Measurements from ENCODE around the gene HSD17B3.

HSD17B3 gene

DNA sequence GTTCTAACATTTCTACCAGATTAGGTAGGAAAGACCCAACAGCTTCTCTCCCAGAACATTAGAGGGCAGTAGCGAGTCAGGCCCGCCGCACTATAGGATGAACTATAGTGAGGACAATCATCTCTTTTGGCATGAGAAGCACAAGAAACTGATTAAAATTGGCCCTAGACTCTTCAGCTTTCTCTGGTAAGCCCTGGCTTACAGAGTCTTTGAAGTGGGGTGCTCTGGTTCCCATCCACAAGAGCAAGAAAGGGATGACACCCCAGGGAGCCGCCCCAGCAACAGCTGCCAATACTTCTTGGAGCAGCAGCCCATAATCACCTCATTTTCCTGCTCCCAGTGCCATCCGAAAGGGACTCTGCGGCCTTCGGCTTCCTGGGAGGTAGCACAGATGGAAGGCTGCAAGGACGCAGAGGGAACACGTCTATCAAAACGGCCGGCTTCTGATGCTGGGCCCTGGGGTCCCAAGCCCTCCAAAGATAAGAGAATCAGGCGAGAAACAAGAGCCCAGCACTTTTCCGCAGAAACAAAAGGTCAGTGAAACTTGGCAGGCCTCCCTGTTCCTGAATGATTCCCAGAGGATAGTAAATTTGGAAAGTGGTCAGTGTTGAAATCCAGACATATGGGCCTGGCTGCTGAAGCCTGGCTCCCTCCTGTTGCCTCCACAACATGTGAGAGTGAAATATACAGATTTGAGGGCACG is 69.3 kb downstream of the HSD17B3 start:
- H3K27me3 ChIP-seq (ENCODE audit: insufficient read depth, low read length, poor library complexity, severe bottlenecking), result peaks cover 52% of the 10 kb centered on the region
- H3F3A ChIP-seq (ENCODE audit: low read depth), result no peaks in the 10 kb centered on the region

DNA sequence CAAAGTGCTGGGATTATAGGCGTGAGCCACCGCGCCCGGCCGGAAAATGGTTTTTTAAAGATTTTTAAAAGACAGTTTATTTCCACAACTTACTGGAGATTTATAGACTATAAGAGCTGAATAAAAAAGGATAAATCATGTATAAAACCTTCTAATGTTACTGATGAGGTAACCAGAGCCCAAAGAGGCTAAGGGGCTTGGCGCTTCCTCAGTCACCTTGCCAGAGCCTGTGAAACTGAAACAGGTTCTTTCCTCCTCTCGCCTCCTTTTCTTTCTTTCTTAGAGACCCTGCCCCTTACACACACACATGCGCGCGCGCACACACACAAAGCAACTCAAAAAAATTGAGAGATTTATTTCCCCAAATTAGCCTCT is 69.8 kb downstream of the HSD17B3 start:
- Histone ChIP-seq H3F3A (ENCODE audit: low read depth) (no peaks in the 10 kb centered on the region), H3K9me2 (replicated peaks; ENCODE audit: low read depth, low read length) (no peaks in the 10 kb centered on the region), H3K4me3 (ENCODE audit: low read length, poor library complexity, severe bottlenecking) (no peak overlapping the region), H3K9me3 (ENCODE audit: insufficient read depth, low read depth, low read length) (no peaks in the 10 kb centered on the region), H3K79me2 (ENCODE audit: insufficient read depth, low read length) (no peaks in the 10 kb centered on the region), H3K4me1 (ENCODE audit: insufficient read depth, low read length, poor library complexity, severe bottlenecking) (no peaks in the 10 kb centered on the region), H3K36me3 (ENCODE audit: insufficient read depth, low read length) (no peaks in the 10 kb centered on the region), H2AFZ (ENCODE audit: low read length) (no peak overlapping the region), H4K20me1 (ENCODE audit: insufficient read depth, low read length, poor library complexity, severe bottlenecking) (no peaks in the 10 kb centered on the region), H3K4me2 (ENCODE audit: low read depth, low read length, poor library complexity, severe bottlenecking) (no peak overlapping the region), H3K27me3 (ENCODE audit: insufficient read depth, low read length, poor library complexity, severe bottlenecking) (peaks cover 51% of the 10 kb centered on the region), H3K9ac (ENCODE audit: low read depth, low read length, poor library complexity, severe bottlenecking) (no peak overlapping the region)
- TF ChIP-seq, protein P1, sequence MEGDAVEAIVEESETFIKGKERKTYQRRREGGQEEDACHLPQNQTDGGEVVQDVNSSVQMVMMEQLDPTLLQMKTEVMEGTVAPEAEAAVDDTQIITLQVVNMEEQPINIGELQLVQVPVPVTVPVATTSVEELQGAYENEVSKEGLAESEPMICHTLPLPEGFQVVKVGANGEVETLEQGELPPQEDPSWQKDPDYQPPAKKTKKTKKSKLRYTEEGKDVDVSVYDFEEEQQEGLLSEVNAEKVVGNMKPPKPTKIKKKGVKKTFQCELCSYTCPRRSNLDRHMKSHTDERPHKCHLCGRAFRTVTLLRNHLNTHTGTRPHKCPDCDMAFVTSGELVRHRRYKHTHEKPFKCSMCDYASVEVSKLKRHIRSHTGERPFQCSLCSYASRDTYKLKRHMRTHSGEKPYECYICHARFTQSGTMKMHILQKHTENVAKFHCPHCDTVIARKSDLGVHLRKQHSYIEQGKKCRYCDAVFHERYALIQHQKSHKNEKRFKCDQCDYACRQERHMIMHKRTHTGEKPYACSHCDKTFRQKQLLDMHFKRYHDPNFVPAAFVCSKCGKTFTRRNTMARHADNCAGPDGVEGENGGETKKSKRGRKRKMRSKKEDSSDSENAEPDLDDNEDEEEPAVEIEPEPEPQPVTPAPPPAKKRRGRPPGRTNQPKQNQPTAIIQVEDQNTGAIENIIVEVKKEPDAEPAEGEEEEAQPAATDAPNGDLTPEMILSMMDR (conservative IDR thresholded peaks at IDR 0.05; ENCODE audit: low read length), result no peak

More for the DNA sequence above, 69.3 kb downstream of the HSD17B3 start:
- Histone ChIP-seq H4K20me1 (ENCODE audit: insufficient read depth, low read length, poor library complexity, severe bottlenecking) (no peaks in the 10 kb centered on the region), H3K9me2 (replicated peaks; ENCODE audit: low read depth, low read length) (no peaks in the 10 kb centered on the region), H2AFZ (ENCODE audit: low read length) (no peak overlapping the region), H3K36me3 (ENCODE audit: insufficient read depth, low read length) (no peaks in the 10 kb centered on the region), H3K4me1 (ENCODE audit: insufficient read depth, low read length, poor library complexity, severe bottlenecking) (no peaks in the 10 kb centered on the region), H3K4me3 (ENCODE audit: low read length, poor library complexity, severe bottlenecking) (no peak overlapping the region), H3K4me2 (ENCODE audit: low read depth, low read length, poor library complexity, severe bottlenecking) (no peak overlapping the region), H3K9me3 (ENCODE audit: insufficient read depth, low read depth, low read length) (no peaks in the 10 kb centered on the region), H3K79me2 (ENCODE audit: insufficient read depth, low read length) (no peaks in the 10 kb centered on the region), H3K9ac (ENCODE audit: low read depth, low read length, poor library complexity, severe bottlenecking) (no peak overlapping the region)
- TF ChIP-seq, protein P1 (conservative IDR thresholded peaks at IDR 0.05; ENCODE audit: low read length), result peak; percentile 95
- no peak for TF ChIP-seq EZH2phosphoT487 (IDR thresholded peaks at IDR 0.05; ENCODE audit: borderline replicate concordance)

DNA sequence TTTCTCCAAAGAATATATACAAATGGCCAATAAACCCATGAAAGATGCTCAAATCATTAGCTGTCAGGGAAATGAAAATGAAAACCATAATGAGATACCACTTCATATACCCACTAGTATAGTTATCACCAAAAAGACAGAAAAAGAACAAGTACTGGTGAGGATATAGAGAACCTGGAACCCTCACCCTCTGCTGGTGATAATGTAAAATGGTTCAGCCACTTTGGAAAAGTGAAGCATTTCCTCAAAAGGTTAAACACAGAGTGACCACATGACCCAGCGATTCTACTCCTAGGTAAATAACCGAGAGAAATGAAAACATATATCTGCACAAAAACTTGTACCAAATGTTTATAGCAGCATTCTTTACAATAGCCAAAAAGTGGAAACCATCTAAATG is 72.0 kb downstream of the HSD17B3 start:
- Histone ChIP-seq H3K79me2 (ENCODE audit: insufficient read depth, low read length) (no peaks in the 10 kb centered on the region), H3K9ac (ENCODE audit: low read depth, low read length, poor library complexity, severe bottlenecking) (no peak overlapping the region), H3K27me3 (ENCODE audit: insufficient read depth, low read length, poor library complexity, severe bottlenecking) (peaks cover 30% of the 10 kb centered on the region), H3F3A (ENCODE audit: low read depth) (no peaks in the 10 kb centered on the region), H3K9me3 (ENCODE audit: insufficient read depth, low read depth, low read length) (no peaks in the 10 kb centered on the region; the same call in 1 of the 2 replicates), H3K4me1 (ENCODE audit: insufficient read depth, low read length, poor library complexity, severe bottlenecking) (no peaks in the 10 kb centered on the region), H3K36me3 (ENCODE audit: insufficient read depth, low read length) (no peaks in the 10 kb centered on the region), H4K20me1 (ENCODE audit: insufficient read depth, low read length, poor library complexity, severe bottlenecking) (no peaks in the 10 kb centered on the region), H3K9me2 (replicated peaks; ENCODE audit: low read depth, low read length) (no peaks in the 10 kb centered on the region), H2AFZ (ENCODE audit: low read length) (no peak overlapping the region), H3K4me3 (ENCODE audit: low read length, poor library complexity, severe bottlenecking) (no peak overlapping the region), H3K4me2 (ENCODE audit: low read depth, low read length, poor library complexity, severe bottlenecking) (no peak overlapping the region)
- TF ChIP-seq, protein P1 (conservative IDR thresholded peaks at IDR 0.05; ENCODE audit: low read length), result 0 out of 2 replicates have a peak, but pooled peaks have one; percentile 14
- no peak for TF ChIP-seq EZH2phosphoT487 (IDR thresholded peaks at IDR 0.05; ENCODE audit: borderline replicate concordance)
